Psoas muscle (tissue), 8 donors: ENCODE results near the gene FANCM. TPM values are rescaled to one million over a fixed set of nuclear protein-coding genes. Genes with fewer than 3 reads are reported as not detected.
"Not testable (repeated sequence)": the region's sequence is repeated elsewhere in the genome, so short reads cannot be mapped to it uniquely, and the experiment has no call there.

Experiments
- ATAC-seq, 4 donors: fragments of 200-7000 bp; cut with Tn5 transposase; one replicate each; pipeline ENCODE4 v1.9.1; 2020; ENCODE audit warnings: moderate library complexity in 3 of 4, mild to moderate bottlenecking in 2 of 4
- DNase-seq, 2 donors: peaks; one replicate each; pipeline ENCODE4 v3.0.0-alpha.2; 2020
- H3K27ac ChIP-seq: fragments of 200-600 bp; one replicate; pipeline ENCODE4 v1.8.0; 2022
- H3K27me3 ChIP-seq, 3 donors: fragments of 200-600 bp in 1 of 3; one replicate each; pipeline versions ENCODE4 v1.6.1 to v1.8.0; 2013 to 2022; ENCODE audit warnings: low read length in 2 of 3, mild to moderate bottlenecking in 2 of 3, moderate library complexity in 1 of 3; ENCODE audit not compliant: insufficient read depth in 3 of 3
- H3K36me3 ChIP-seq, 2 donors: fragments of 200-600 bp in 1 of 2; one replicate each; pipeline versions ENCODE4 v1.6.1 to v1.8.0; 2013 to 2022; ENCODE audit warnings: low read depth in 1 of 2, mild to moderate bottlenecking in 1 of 2, moderate library complexity in 1 of 2; ENCODE audit not compliant: insufficient read depth in 1 of 2
- H3K4me1 ChIP-seq: fragments of 200-600 bp; one replicate; pipeline ENCODE4 v1.8.0; 2022
- H3K4me3 ChIP-seq: fragments of 200-600 bp; one replicate; pipeline ENCODE4 v1.8.0; 2022; ENCODE audit warnings: mild to moderate bottlenecking
- H3K9me3 ChIP-seq: fragments of 200-600 bp; one replicate; pipeline ENCODE4 v1.8.0; 2022
- CTCF ChIP-seq: fragments of 200-600 bp; IDR thresholded peaks from one replicate; pipeline ENCODE4 v1.8.0; 2022; ENCODE audit warnings: antibody characterized with exemption
- WGBS, 3 donors: extraction: QIAGEN DNeasy Blood & Tissue Kit; methylation state at CpG; one replicate each; pipeline versions ENCODE4 v1.1.6 to v1.1.7; 2013; 5-methylcytosine and 5-hydroxymethylcytosine counted together
- intact Hi-C, 2 donors: fragments of 100-400 bp; cut with DNase I; formaldehyde crosslinking; loops; one replicate each; pipeline versions ENCODE4 v1.11.0 to v1.14.2; 2022
- polyA plus RNA-seq, 3 donors: library from polyadenylated mRNA; stranded (reverse); fragments of 200-250 nt; gene quantifications; one replicate each; pipeline ENCODE4 v1.2.3, GENCODE V29; 2013
- total RNA-seq, 4 donors: library from RNA; stranded (reverse); fragmentation: NEBNext Ultra II Directional in 2 of 4; extraction: Animal tissue kit (Norgen Biotek cat#: 25700) in 2 of 4; gene quantifications; one replicate each; pipeline versions ENCODE4 v1.2.1 to v1.2.4, GENCODE V29; 2021 to 2023
- donor health status: healthy with polysubstance abuse.
- donor health status: DM: no; HTN: no; CAD: no; lungs with moderate emphysema.
- donor health status: Bipolar disorder and iron deficiency.
- donor health status: healthy.
- donor health status: DM: yes; HTN: yes; CAD: no.
- donor health status: DM: no; HTN: no; CAD: no.
- donor health status: DM: no; HTN: no; CAD: no.
- donor health status: DM: yes; HTN: yes; CAD: no.

The FANCM gene
- total and polyA plus RNA-seq, 7 donors, result 1.0 to 2.4 (median 1.7) TPM

- Histone ChIP-seq H3K4me3 (peak within 1 kb of the TSS; percentile 86), H3K36me3 (no peaks in the 10 kb centered on the region), H3K27ac (peak within 1 kb of the TSS; percentile 92), H3K27me3 (no peaks in the 10 kb centered on the region), H3K4me1 (peaks cover 52% of the 10 kb centered on the region), H3K9me3 (no peaks in the 10 kb centered on the region)
- ATAC-seq, result peak; percentile 93 to 98 (median 96)
- TF ChIP-seq CTCF, result peak; percentile 15
- 0 to 1% (median 0%) methylated on average over 53 of the region's 53 CpGs for WGBS, 3 donors
- intact Hi-C loops, result loop anchor here (2.0 to 5.0 kb wide), 2 partner anchors 47 to 172 kb away; partner anchors contain the start of gene TOGARAM1 (in 2 of the 2)
- DNase-seq, result peak; percentile 96 to 97
Measured at GRCh38 chr14:45134051-45134958, 1.4 kb upstream of the FANCM start, which contains the start of gene FKBP3. TSS of gene FKBP3 (minus strand) at chr14:45134481. CDS start at chr14:45134456, 25 bp downstream.

- Histone ChIP-seq H3K9me3 (no peaks in the 10 kb centered on the region), H3K27ac (peak overlapping the region; percentile 92), H3K27me3 (no peaks in the 10 kb centered on the region), H3K4me3 (peak overlapping the region; percentile 86), H3K4me1 (peaks cover 43% of the 10 kb centered on the region), H3K36me3 (no peaks in the 10 kb centered on the region)
- ATAC-seq (peak in 1 of 4 donors; percentile 22), DNase-seq (no peak)
- intact Hi-C loops, result loop anchor here (1.0 to 5.0 kb wide), 4 partner anchors 118 to 238 kb away; partner anchors contain the start of genes TOGARAM1 (in 2 of the 2) and MIS18BP1 (in 1 of the 2)
- no peak for TF ChIP-seq CTCF
- 0 to 2% (median 1%) methylated on average over 7 of the region's 7 CpGs for WGBS, 3 donors
Measured at GRCh38 chr14:45135156-45135555, 574 bp upstream of the FANCM start.

- H3K36me3 ChIP-seq, result no peaks in the 10 kb centered on the region
- no peaks in the 10 kb centered on the region for H3K27me3 ChIP-seq
- H3K27ac ChIP-seq, result peak overlapping the region; percentile 92
- no peak for TF ChIP-seq CTCF
- H3K9me3 ChIP-seq, result no peaks in the 10 kb centered on the region
- peak overlapping the region; percentile 86 for H3K4me3 ChIP-seq
- intact Hi-C loops, result loop anchor here in 1 of 2 donors (5.0 kb wide), 2 partner anchors 224 to 239 kb away; a partner anchor contains a TSS
- DNase-seq (no peak), ATAC-seq (no peak)
- H3K4me1 ChIP-seq, result peaks cover 32% of the 10 kb centered on the region
- WGBS, 3 donors, result 0 to 2% (median 2%) methylated on average over 7 of the region's 7 CpGs
Measured at GRCh38 chr14:45136399-45136798, 669 bp downstream of the FANCM start.

- no peak for DNase-seq
- Histone ChIP-seq H3K27ac (no peak overlapping the region), H3K27me3 (no peaks in the 10 kb centered on the region), H3K4me1 (peaks cover 18% of the 10 kb centered on the region), H3K9me3 (no peaks in the 10 kb centered on the region), H3K4me3 (no peak overlapping the region), H3K36me3 (no peaks in the 10 kb centered on the region)
- TF ChIP-seq CTCF, result no peak
- 97 to 98% (median 98%) methylated on average over 6 of the region's 6 CpGs for WGBS, 3 donors
- no peak for ATAC-seq
- intact Hi-C loops, result no loop called here
Measured at GRCh38 chr14:45140661-45141187, 5.0 kb downstream of the FANCM start.

- peaks cover 11% of the 10 kb centered on the region for H3K4me1 ChIP-seq
- DNase-seq, H3K27me3 ChIP-seq, H3K36me3 ChIP-seq, H3K9me3 ChIP-seq, H3K4me3 ChIP-seq, ATAC-seq, H3K27ac ChIP-seq, intact Hi-C loops: not testable (repeated sequence)
- WGBS, 3 donors, result 92 to 94% (median 93%) methylated on average over 8 of the region's 8 CpGs
Measured at GRCh38 chr14:45142083-45142482, 6.4 kb downstream of the FANCM start.
